Measurements from ENCODE around the gene NAA50.

The NAA50 gene

DNA sequence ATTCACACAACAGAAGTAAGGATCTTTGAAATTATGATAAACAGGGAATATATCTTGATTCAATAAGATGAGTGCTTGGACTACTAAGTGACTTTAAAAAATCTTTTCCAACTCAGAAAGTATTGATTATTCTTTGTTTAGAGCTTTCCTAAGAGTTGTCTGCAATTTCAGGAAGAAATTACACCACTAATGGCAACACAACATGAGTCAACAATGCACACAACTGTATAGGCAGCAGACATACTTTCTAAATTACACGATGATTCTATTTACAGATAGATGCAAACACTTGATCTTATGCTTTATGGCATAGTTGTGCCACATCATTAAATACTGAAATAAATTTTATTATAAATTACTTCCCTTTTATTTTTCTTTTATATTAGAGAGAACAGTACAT, 4.4 kb downstream of the NAA50 start:
- no peak for DNase-seq

- DNase-seq, result no peak
These were observed 5.0 kb downstream of the NAA50 start for GRCh38 chr3:113741086-113741485.

- DNase-seq, result no peak
These were observed 9.4 kb downstream of the NAA50 start for GRCh38 chr3:113736548-113737089.

- no peak for DNase-seq
These were observed 14.4 kb downstream of the NAA50 start for GRCh38 chr3:113731694-113732093.

GRCh38 chr3:113730550-113730949, 15.5 kb downstream of the NAA50 start:
- no peak for DNase-seq

- no peak for DNase-seq
These were observed 17.4 kb downstream of the NAA50 start for GRCh38 chr3:113728661-113729060.

DNA sequence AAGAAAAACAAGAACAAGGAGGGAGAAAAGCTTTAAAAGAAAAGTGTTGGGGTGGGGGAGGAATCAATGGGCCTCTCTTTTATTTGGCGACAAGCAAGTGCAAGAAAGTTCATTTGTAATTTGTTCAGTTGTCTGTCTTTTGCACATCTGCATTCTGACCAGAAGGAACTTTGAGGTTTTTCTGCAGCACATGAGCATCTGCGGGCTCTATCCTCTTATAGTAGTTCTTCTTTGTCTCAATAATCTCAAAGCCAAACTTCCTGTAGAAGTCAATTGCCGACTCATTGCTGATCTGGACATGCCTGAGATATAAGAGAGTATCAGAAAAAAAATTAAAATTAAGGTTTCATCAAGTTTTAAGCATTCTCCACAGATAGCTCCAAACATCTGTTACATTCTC, 24.4 kb downstream of the NAA50 start:
- DNase-seq, result no peak

- DNase-seq, result no peak
These were observed 26.3 kb downstream of the NAA50 start for GRCh38 chr3:113719758-113720157.

- no peak for DNase-seq
These were observed 26.8 kb downstream of the NAA50 start for GRCh38 chr3:113719294-113719693.

GRCh38 chr3:113717818-113718217, 28.2 kb downstream of the NAA50 start:
- no peak for DNase-seq

DNA sequence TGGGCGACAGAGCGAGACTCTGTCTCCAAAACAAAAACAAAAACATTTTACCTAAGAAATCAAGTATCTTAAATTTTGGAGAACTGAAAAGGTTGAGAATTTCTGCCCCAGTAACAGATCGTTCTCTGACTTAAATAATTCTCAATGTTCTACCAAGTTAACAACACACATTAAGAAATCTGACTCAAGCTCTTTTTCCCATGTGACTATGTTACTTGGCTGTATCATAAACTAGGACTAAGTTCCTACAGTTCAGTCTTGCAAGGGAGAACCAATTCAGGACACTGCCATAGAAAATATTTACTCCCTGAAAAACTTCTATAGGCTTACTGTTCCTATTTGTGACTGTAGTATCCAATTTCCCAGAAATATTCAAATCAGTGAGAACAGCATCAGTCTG, 28.7 kb downstream of the NAA50 start:
- no peak for DNase-seq

- no peak for DNase-seq
These were observed 31.3 kb downstream of the NAA50 start for GRCh38 chr3:113714702-113715101.

DNA sequence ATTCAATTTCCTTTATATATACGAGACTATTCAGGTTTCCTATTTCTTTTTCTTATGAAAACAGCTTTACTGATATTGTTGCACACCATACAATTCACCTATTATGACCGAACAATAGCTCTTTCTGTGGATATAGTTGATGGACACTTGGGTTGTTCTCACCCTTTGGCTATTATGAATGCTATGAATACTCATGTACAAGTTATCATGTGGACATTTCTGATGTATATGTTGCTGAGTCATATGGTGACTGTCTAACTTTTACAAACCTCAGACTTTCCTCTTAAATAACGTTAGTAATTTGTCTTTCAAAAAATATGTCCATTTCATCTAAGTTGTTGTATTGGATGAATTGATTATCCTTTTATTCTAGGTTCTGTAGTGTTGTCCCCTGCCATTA, 33.9 kb downstream of the NAA50 start:
- no peak for DNase-seq

- no peak for DNase-seq
These were observed 38.2 kb downstream of the NAA50 start for GRCh38 chr3:113707835-113708234.

GRCh38 chr3:113698956-113699355, 47.1 kb downstream of the NAA50 start:
- DNase-seq, result no peak

DNA sequence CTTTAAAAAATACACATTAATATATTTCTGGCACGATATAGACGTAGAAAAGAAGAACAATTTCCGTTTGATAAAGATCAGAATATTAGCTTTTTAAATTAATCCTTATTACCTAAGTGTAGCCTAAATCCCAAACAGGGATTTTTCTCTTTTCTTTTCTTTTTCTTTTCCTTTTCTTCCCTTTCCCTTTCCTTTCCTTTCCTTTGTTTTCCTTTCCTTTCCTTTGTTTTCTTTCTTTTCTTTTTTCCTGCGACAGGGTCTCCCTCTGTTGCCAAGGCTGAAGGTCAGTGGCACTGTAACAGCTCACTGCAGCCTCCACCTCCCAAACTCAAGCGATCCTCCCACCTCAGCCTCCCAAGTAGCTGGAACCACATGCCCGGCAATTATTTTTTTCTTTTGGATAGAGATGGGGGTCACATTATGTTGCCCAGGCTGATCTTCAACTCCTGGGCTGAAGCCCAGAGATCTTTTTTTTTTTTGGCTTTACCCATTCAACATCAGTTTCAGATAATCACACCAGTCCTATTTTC, 47.8 kb downstream of the NAA50 start:
- no peak for DNase-seq

DNA sequence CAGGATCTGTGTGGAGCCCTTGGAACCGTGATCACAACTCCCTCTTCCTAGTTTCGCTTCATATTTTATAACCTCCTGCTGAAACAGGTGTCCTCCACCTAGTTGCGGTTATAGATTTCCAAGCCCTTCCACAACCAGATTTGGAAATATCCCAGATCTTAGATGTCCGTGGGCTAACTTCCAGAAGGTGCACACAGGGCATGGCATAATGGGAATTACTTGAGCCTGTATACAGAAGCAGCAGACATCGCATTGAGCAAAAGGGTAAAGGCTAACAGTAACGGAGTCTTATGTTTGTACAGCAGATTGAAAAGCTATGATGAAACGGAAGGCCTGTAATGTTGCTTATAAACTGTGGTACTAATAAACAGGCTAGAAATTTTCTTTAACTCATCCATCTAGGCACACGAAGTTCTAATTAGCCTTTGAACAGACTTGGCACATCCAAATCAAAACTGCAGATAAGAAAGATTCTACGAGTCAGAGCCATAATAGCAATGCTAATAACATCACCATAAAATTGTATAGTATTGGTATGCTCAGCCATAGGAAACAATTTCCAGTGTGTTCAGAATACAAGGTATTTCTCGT, 48.5 kb downstream of the NAA50 start:
- no peak for DNase-seq

DNA sequence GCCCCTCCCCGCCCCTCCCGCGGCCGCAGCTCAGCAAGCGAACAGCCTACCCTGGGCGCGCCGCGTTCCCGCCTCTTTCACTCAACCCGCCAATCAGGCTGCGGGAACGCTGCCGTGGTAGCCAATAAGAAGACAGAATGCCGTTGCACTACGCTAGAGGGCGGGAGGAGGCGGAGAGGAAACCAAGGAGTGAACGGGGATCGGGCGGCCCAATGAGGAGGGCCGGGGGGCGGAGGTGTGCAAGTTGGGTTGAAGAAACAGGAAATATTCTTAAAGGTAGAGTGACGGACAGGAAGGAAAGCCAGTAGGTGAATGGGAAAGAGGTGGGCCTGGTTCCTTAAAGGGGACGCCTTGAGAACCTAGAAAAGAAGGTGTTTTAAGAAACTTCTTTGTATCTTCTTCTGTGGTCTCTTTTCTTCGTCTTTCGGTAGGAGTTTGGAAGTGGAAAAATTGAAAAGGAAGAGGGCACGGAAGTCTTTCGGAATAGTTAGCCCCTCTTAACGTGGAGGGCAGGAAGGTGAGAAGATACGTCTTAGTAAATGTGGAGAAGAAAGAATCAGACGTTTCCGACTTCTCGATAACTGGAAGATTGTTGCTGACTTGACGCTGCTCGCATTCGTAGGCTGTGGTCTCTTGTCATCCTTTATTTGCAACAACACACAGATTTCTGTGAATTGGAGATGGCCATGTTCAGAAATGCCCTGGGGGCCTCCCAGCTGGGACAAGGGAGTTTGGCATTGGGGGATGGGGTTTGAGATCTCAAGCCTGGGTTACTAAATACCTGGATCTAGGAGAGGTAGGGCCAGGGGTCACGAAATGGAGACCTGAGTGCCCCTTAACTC, 49.2 kb downstream of the NAA50 start:
- peak; percentile 96 for DNase-seq

DNA sequence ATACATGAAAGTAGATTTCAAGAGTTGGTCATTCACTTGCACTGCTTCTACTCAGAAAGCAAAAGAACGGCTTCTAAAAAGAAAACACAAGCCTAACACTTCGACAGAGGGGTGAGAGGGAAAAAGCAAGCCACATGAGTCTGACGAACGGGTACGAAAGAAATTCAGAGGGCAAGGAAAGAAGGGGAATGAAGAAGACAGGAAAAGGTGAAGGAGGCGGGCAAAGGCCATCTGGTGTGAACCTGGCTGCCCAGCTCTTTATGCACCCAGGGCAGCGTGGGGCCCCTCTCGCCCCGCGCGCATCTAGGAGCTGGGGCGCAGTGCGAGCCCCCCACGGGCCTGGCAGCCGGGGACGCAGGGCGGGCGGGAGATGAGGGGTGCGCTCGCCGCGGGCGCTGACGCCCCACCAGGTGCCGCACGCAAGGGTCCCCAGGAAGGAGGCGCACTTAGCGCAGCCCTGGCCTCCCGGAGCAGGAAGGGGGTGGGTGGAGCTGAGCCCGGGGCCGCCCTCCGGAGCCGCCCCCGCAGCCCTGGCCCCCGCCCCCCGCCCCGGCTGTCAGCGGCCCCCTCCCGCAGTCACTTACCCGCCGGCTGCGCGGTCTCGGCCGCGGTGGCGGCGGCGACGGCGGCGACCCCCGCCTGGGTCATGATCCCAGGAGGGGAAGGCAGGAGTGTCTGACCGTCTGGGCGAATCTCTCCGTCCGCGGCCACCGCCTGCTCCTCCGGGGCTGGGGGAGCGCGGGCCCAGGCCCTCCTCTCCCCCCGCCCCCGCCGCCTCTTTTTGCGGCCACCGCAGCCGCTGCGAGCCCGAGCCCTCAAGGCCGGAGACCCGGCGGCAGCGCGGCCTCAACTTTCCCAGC, 50.0 kb downstream of the NAA50 start, which contains the start of gene USF3:
USF3 (minus strand) TSS at position 857 of the 860 bp plus-strand sequence. CDS start 21,764 bp downstream, outside the sequence.
- no peak for DNase-seq

GRCh38 chr3:113695431-113695785, 50.6 kb downstream of the NAA50 start:
- no peak for DNase-seq

- no peak for DNase-seq
These were observed 55.6 kb downstream of the NAA50 start for GRCh38 chr3:113690482-113690881.

DNA sequence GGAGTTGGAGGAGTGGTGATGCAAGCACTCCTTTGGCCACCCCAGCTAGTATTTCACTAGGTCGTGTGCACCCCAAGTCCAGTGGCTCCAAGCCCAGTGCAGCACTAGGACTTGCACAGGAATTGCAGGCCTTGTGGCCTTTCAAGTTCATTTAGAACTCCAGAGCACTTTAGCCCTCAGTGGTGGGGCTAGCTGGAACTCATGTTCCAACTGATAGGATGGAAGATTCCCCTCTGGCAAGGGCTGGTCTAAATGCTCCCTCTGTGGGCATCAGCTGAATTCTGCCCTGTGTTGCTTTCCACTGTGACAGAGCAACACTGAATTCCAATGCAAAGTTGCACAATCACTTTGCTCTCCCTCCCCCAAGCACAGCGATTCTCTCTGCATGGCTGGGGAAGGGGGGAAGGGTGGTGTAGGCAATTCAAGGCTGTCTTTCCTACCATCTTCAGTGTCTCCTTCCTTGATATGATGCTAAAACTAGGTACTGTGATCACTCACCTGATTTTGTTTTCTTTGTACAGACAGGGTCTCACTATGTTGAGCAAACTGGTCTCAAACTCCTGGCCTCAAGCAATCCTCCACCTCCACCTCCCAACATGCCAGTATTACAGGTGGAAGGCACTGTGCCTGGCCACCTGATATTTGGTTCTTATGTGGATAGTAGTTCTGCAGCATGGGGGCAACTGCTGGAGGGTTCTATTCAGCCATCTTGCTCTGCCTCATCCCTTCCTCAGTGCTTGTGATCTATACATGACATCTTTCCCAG, 59.9 kb downstream of the NAA50 start:
- DNase-seq, result no peak
